ENCODE data around the gene PHYHD1. TPM values are rescaled to one million over a fixed set of nuclear protein-coding genes. Genes with fewer than 3 reads are reported as not detected.

Gene PHYHD1
- total RNA-seq, 1 experiment from 2014 or later, result not detected

DNA sequence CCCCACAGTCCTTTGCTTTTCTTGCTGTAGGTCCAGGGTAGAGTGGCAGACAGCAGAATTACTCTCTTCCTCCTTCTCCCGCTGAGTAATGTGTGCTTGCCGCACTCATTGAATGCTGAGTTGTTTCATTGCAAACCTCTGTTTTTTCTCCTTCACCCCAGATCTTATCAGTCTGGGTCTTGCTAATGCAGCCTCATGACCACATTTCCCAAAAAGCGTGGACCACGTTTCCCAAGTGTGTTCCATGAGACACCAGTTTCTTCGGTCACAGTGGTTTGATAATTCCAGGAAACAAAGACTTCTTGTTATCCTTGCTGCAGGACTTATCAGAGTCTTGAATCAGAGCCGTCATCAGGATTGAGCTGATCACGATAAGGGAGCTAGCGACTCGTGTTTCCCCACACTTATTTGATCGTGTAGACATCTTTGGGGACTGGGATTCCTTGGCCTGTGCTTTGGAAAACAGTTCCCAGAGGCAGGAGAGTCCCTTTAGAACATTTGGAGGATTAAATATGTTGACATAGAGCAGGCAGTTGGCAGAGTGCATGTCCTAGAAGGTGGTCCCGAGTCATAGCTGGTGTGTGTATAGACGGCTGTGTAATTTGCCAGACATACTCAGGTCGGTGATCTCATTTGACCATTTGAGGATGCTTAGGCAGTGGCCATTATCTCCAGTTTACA lies 34.4 kb upstream of the PHYHD1 start:
- no peaks in the 10 kb centered on the region; the same call in 1 of the 2 replicates for H4K20me1 ChIP-seq (ENCODE audit: insufficient read depth, low read depth, low read length)
- no peak overlapping the region for H3K4me2 ChIP-seq (ENCODE audit: low read depth, low read length, poor library complexity, severe bottlenecking)
- no peaks in the 10 kb centered on the region for H3K27me3 ChIP-seq (ENCODE audit: low read length)
- no peaks in the 10 kb centered on the region; the same call in 1 of the 2 replicates for H3K36me3 ChIP-seq (ENCODE audit: insufficient read depth, low read length)
- no peak overlapping the region for H3K4me3 ChIP-seq (ENCODE audit: low read length)
- H3K27ac ChIP-seq (ENCODE audit: low read length), result no peak overlapping the region
- H3K4me1 ChIP-seq (ENCODE audit: low read length), result peaks cover 8% of the 10 kb centered on the region
- DNase-seq, result no peak
- H2AFZ ChIP-seq (ENCODE audit: low read length), result no peak overlapping the region
- H3K79me2 ChIP-seq (ENCODE audit: low read length), result peaks cover 45% of the 10 kb centered on the region
- H3K9me3 ChIP-seq (ENCODE audit: low read length), result no peaks in the 10 kb centered on the region
- H3K9me2 ChIP-seq (replicated peaks; ENCODE audit: insufficient read depth, low read length), result no peaks in the 10 kb centered on the region
- H3K9ac ChIP-seq (ENCODE audit: low read length), result no peak overlapping the region

DNA sequence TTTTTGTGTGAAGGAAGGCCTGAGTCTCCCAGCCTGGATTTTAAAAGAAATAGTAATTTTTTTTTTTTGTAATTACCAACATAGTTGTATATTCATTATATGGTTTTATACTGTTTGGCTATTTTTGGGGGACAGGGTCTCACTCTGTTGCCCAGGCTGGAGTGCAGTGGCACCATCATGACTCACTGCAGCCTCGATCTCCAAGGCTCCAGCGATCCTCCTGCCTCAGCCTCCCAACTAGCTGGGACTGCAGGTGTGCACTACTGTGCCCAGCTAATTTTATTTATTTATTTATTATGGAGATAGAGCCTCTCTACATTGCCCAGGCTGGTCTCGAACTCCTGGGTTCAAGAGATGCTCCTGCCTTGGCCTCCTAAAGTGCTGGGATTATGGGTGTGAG lies 33.7 kb upstream of the PHYHD1 start:
- Histone ChIP-seq H4K20me1 (ENCODE audit: insufficient read depth, low read depth, low read length) (no peaks in the 10 kb centered on the region; the same call in 1 of the 2 replicates), H3K4me3 (ENCODE audit: low read length) (no peak overlapping the region)

DNA sequence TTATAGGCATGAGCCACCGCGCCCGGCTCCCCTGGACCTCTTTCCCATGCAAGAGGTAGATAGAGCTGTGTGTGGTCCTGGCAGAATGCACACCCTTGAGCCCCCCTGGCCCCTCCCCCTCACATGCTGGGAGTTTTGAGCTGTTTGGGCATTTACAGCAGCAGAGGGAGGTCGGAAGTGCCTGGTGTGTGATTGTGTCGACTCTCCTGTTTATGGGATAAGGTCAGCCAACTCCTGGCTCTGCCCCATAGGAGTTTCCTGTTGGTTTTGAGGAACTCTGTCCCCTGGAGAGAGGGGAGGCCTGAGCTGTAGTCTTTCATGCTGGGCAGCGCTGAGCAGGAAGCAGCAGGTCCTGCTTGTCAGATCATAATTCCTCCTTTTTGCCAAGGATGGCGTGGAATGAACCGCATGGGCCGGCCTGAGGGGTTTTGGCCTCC lies 32.9 kb upstream of the PHYHD1 start:
- no peak overlapping the region for H3K27ac ChIP-seq (ENCODE audit: low read length)
- no peaks in the 10 kb centered on the region for H3K27me3 ChIP-seq (ENCODE audit: low read length)
- no peaks in the 10 kb centered on the region; the same call in 1 of the 2 replicates for H3K36me3 ChIP-seq (ENCODE audit: insufficient read depth, low read length)
- no peaks in the 10 kb centered on the region for H3K9me3 ChIP-seq (ENCODE audit: low read length)
- H3K4me3 ChIP-seq (ENCODE audit: low read length), result no peak overlapping the region
- H3K4me1 ChIP-seq (ENCODE audit: low read length), result peaks cover 7% of the 10 kb centered on the region
- H3K9ac ChIP-seq (ENCODE audit: low read length), result no peak overlapping the region
- H3K9me2 ChIP-seq (replicated peaks; ENCODE audit: insufficient read depth, low read length), result no peaks in the 10 kb centered on the region
- H3K4me2 ChIP-seq (ENCODE audit: low read depth, low read length, poor library complexity, severe bottlenecking), result no peak overlapping the region
- DNase-seq, result no peak
- H3K79me2 ChIP-seq (ENCODE audit: low read length), result peaks cover 40% of the 10 kb centered on the region
- H2AFZ ChIP-seq (ENCODE audit: low read length), result no peak overlapping the region
- H4K20me1 ChIP-seq (ENCODE audit: insufficient read depth, low read depth, low read length), result no peaks in the 10 kb centered on the region

More for the DNA sequence above, 33.7 kb upstream of the PHYHD1 start:
- Histone ChIP-seq H3K9me3 (ENCODE audit: low read length) (no peaks in the 10 kb centered on the region), H2AFZ (ENCODE audit: low read length) (no peak overlapping the region), H3K79me2 (ENCODE audit: low read length) (peaks cover 48% of the 10 kb centered on the region), H3K36me3 (ENCODE audit: insufficient read depth, low read length) (no peaks in the 10 kb centered on the region; the same call in 1 of the 2 replicates), H3K27ac (ENCODE audit: low read length) (no peak overlapping the region), H3K9ac (ENCODE audit: low read length) (no peak overlapping the region), H3K9me2 (replicated peaks; ENCODE audit: insufficient read depth, low read length) (no peaks in the 10 kb centered on the region), H3K4me1 (ENCODE audit: low read length) (peaks cover 8% of the 10 kb centered on the region), H3K27me3 (ENCODE audit: low read length) (no peaks in the 10 kb centered on the region), H3K4me2 (ENCODE audit: low read depth, low read length, poor library complexity, severe bottlenecking) (no peak overlapping the region)
- no peak for DNase-seq

GRCh38 chr9:128891321-128892220 lies 29.2 kb upstream of the PHYHD1 start:
- H3K79me2 ChIP-seq (ENCODE audit: low read length), result peaks cover 12% of the 10 kb centered on the region; the same call in 1 of the 2 replicates
- peaks cover 17% of the 10 kb centered on the region for H3K4me1 ChIP-seq (ENCODE audit: low read length)
- no peak overlapping the region for H3K27ac ChIP-seq (ENCODE audit: low read length)
- H3K4me2 ChIP-seq (ENCODE audit: low read depth, low read length, poor library complexity, severe bottlenecking), result no peak overlapping the region
- no peaks in the 10 kb centered on the region for H3K9me3 ChIP-seq (ENCODE audit: low read length)
- H3K27me3 ChIP-seq (ENCODE audit: low read length), result no peaks in the 10 kb centered on the region
- H3K9ac ChIP-seq (ENCODE audit: low read length), result no peak overlapping the region
- H3K9me2 ChIP-seq (replicated peaks; ENCODE audit: insufficient read depth, low read length), result no peaks in the 10 kb centered on the region
- no peak overlapping the region for H3K4me3 ChIP-seq (ENCODE audit: low read length)
- no peaks in the 10 kb centered on the region; the same call in 1 of the 2 replicates for H3K36me3 ChIP-seq (ENCODE audit: insufficient read depth, low read length)
- H2AFZ ChIP-seq (ENCODE audit: low read length), result no peak overlapping the region
- H4K20me1 ChIP-seq (ENCODE audit: insufficient read depth, low read depth, low read length), result no peaks in the 10 kb centered on the region
- no peak for DNase-seq

- no peak overlapping the region for H2AFZ ChIP-seq (ENCODE audit: low read length)
- no peak overlapping the region for H3K27ac ChIP-seq (ENCODE audit: low read length)
- no peak overlapping the region for H3K4me2 ChIP-seq (ENCODE audit: low read depth, low read length, poor library complexity, severe bottlenecking)
- no peaks in the 10 kb centered on the region for H4K20me1 ChIP-seq (ENCODE audit: insufficient read depth, low read depth, low read length)
- no peaks in the 10 kb centered on the region for H3K36me3 ChIP-seq (ENCODE audit: insufficient read depth, low read length)
- peaks cover 10% of the 10 kb centered on the region; the same call in 1 of the 2 replicates for H3K79me2 ChIP-seq (ENCODE audit: low read length)
- peaks cover 17% of the 10 kb centered on the region for H3K4me1 ChIP-seq (ENCODE audit: low read length)
- H3K9ac ChIP-seq (ENCODE audit: low read length), result no peak overlapping the region
- no peak overlapping the region for H3K4me3 ChIP-seq (ENCODE audit: low read length)
- H3K9me2 ChIP-seq (replicated peaks; ENCODE audit: insufficient read depth, low read length), result no peaks in the 10 kb centered on the region
- H3K27me3 ChIP-seq (ENCODE audit: low read length), result no peaks in the 10 kb centered on the region
- no peaks in the 10 kb centered on the region for H3K9me3 ChIP-seq (ENCODE audit: low read length)
- no peak for DNase-seq
These were observed 28.4 kb upstream of the PHYHD1 start for GRCh38 chr9:128892221-128892921.

DNA sequence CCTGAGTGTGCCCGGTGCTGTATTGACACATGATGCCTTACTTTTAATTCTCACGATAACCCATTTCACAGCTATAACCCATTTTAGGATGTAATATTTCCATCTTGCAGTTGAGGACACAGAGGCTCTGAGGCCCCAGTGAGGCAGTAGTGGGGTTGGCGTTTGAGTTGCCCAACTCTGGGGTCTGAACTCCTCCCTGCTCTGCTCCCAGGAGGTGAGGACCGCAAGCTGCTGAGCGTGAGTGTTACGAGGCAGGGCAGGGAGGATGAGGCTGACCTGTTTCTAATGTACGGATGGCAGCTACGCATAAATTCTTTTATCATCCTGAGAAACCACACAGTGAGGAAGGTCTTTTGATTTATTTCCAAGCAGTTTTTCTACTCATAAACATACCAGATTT lies 27.4 kb upstream of the PHYHD1 start:
- no peak overlapping the region for H3K4me2 ChIP-seq (ENCODE audit: low read depth, low read length, poor library complexity, severe bottlenecking)
- H4K20me1 ChIP-seq (ENCODE audit: insufficient read depth, low read depth, low read length), result no peaks in the 10 kb centered on the region
- H3K79me2 ChIP-seq (ENCODE audit: low read length), result peaks cover 7% of the 10 kb centered on the region; the same call in 1 of the 2 replicates
- no peaks in the 10 kb centered on the region for H3K9me2 ChIP-seq (replicated peaks; ENCODE audit: insufficient read depth, low read length)
- H2AFZ ChIP-seq (ENCODE audit: low read length), result no peak overlapping the region
- no peaks in the 10 kb centered on the region for H3K36me3 ChIP-seq (ENCODE audit: insufficient read depth, low read length)
- no peak for DNase-seq
- no peaks in the 10 kb centered on the region for H3K27me3 ChIP-seq (ENCODE audit: low read length)
- H3K27ac ChIP-seq (ENCODE audit: low read length), result no peak overlapping the region
- H3K4me1 ChIP-seq (ENCODE audit: low read length), result peaks cover 17% of the 10 kb centered on the region
- no peak overlapping the region for H3K9ac ChIP-seq (ENCODE audit: low read length)
- no peaks in the 10 kb centered on the region for H3K9me3 ChIP-seq (ENCODE audit: low read length)
- no peak overlapping the region for H3K4me3 ChIP-seq (ENCODE audit: low read length)

DNA sequence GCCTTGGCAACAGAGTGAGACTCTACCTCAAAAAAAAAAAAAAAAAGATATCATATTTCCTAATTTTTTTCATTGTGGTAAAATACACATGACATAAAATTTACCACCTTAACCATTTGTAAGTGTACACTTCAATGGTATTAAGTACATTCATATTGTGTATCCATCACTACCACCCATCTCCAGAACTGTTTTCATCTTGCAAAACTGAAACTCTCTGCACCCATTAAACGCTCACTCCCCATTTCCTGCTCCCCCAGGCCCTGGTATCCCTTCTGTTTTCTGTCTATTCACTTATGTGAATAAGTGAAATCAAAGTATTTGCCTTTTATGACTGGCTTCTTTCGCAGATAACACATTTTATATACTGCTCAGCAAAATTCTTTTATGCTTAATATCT lies 26.0 kb upstream of the PHYHD1 start:
- Histone ChIP-seq H3K9me3 (ENCODE audit: low read length) (no peaks in the 10 kb centered on the region), H4K20me1 (ENCODE audit: insufficient read depth, low read depth, low read length) (no peaks in the 10 kb centered on the region), H2AFZ (ENCODE audit: low read length) (no peak overlapping the region), H3K9me2 (replicated peaks; ENCODE audit: insufficient read depth, low read length) (no peaks in the 10 kb centered on the region), H3K4me3 (ENCODE audit: low read length) (no peak overlapping the region), H3K4me2 (ENCODE audit: low read depth, low read length, poor library complexity, severe bottlenecking) (no peak overlapping the region), H3K4me1 (ENCODE audit: low read length) (peaks cover 17% of the 10 kb centered on the region), H3K27ac (ENCODE audit: low read length) (no peak overlapping the region), H3K79me2 (ENCODE audit: low read length) (peaks cover 6% of the 10 kb centered on the region; the same call in 1 of the 2 replicates), H3K36me3 (ENCODE audit: insufficient read depth, low read length) (no peaks in the 10 kb centered on the region), H3K27me3 (ENCODE audit: low read length) (no peaks in the 10 kb centered on the region), H3K9ac (ENCODE audit: low read length) (no peak overlapping the region)
- DNase-seq, result no peak

All from Karpas-422 (cell line).